Measurements from ENCODE around the gene CSGALNACT2.

CSGALNACT2 gene

GRCh38 chr10:43193496-43194080 is 55.3 kb downstream of the CSGALNACT2 start:
- no peak overlapping the region for H3K9ac ChIP-seq (ENCODE audit: low read length in 5 of 5)
- no peak overlapping the region for H3K27ac ChIP-seq (ENCODE audit: low read depth, low read length)
- H3K4me1 ChIP-seq (ENCODE audit: control insufficient read depth in 5 of 5, insufficient read depth in 5 of 5, low read length in 5 of 5) = peaks cover 4 to 13% (median 10%) of the 10 kb centered on the region in 5 donors
- no peak overlapping the region for H3K4me3 ChIP-seq (ENCODE audit: low read depth in 1 of 5, low read length in 5 of 5)
- H3K9me3 ChIP-seq (ENCODE audit: control insufficient read depth in 5 of 5, low read length in 5 of 5) = no peaks in the 10 kb centered on the region
- H3K36me3 ChIP-seq (ENCODE audit: control insufficient read depth in 5 of 5, insufficient read depth in 5 of 5, low read length in 5 of 5) = peaks cover 0 to 4% (median 0%) of the 10 kb centered on the region in 5 donors
- H3K27me3 ChIP-seq (ENCODE audit: control insufficient read depth in 5 of 5, insufficient read depth in 4 of 5, low read length in 5 of 5) = no peaks in the 10 kb centered on the region

- no peaks in the 10 kb centered on the region for H3K9me3 ChIP-seq (ENCODE audit: control insufficient read depth in 5 of 5, low read length in 5 of 5)
- peaks cover 0 to 4% (median 0%) of the 10 kb centered on the region in 5 donors for H3K36me3 ChIP-seq (ENCODE audit: control insufficient read depth in 5 of 5, insufficient read depth in 5 of 5, low read length in 5 of 5)
- H3K27me3 ChIP-seq (ENCODE audit: control insufficient read depth in 5 of 5, insufficient read depth in 4 of 5, low read length in 5 of 5) = no peaks in the 10 kb centered on the region
- H3K4me1 ChIP-seq (ENCODE audit: control insufficient read depth in 5 of 5, insufficient read depth in 5 of 5, low read length in 5 of 5) = peaks cover 4 to 13% (median 10%) of the 10 kb centered on the region in 5 donors
- H3K27ac ChIP-seq (ENCODE audit: low read depth, low read length) = no peak overlapping the region
- no peak overlapping the region for H3K9ac ChIP-seq (ENCODE audit: low read length in 5 of 5)
- no peak overlapping the region for H3K4me3 ChIP-seq (ENCODE audit: low read depth in 1 of 5, low read length in 5 of 5)
Measured at GRCh38 chr10:43194266-43194665, 56.0 kb downstream of the CSGALNACT2 start.

GRCh38 chr10:43194859-43195258 is 56.6 kb downstream of the CSGALNACT2 start:
- Histone ChIP-seq H3K4me3 (ENCODE audit: low read depth in 1 of 5, low read length in 5 of 5) (no peak overlapping the region), H3K27me3 (ENCODE audit: control insufficient read depth in 5 of 5, insufficient read depth in 4 of 5, low read length in 5 of 5) (peaks cover 0 to under 1% (median 0%) of the 10 kb centered on the region in 5 donors), H3K36me3 (ENCODE audit: control insufficient read depth in 5 of 5, insufficient read depth in 5 of 5, low read length in 5 of 5) (peaks cover 0 to 4% (median 0%) of the 10 kb centered on the region in 5 donors), H3K9ac (ENCODE audit: low read length in 5 of 5) (no peak overlapping the region), H3K27ac (ENCODE audit: low read depth, low read length) (no peak overlapping the region), H3K9me3 (ENCODE audit: control insufficient read depth in 5 of 5, low read length in 5 of 5) (no peaks in the 10 kb centered on the region), H3K4me1 (ENCODE audit: control insufficient read depth in 5 of 5, insufficient read depth in 5 of 5, low read length in 5 of 5) (peaks cover 4 to 13% (median 10%) of the 10 kb centered on the region in 5 donors)

GRCh38 chr10:43195557-43195956 is 57.3 kb downstream of the CSGALNACT2 start:
- Histone ChIP-seq H3K27ac (ENCODE audit: low read depth, low read length) (no peak overlapping the region), H3K9me3 (ENCODE audit: control insufficient read depth in 5 of 5, low read length in 5 of 5) (no peaks in the 10 kb centered on the region), H3K36me3 (ENCODE audit: control insufficient read depth in 5 of 5, insufficient read depth in 5 of 5, low read length in 5 of 5) (peaks cover 0 to 4% (median 0%) of the 10 kb centered on the region in 5 donors), H3K27me3 (ENCODE audit: control insufficient read depth in 5 of 5, insufficient read depth in 4 of 5, low read length in 5 of 5) (peaks cover 0 to 3% (median 0%) of the 10 kb centered on the region in 5 donors), H3K9ac (ENCODE audit: low read length in 5 of 5) (no peak overlapping the region), H3K4me3 (ENCODE audit: low read depth in 1 of 5, low read length in 5 of 5) (no peak overlapping the region), H3K4me1 (ENCODE audit: control insufficient read depth in 5 of 5, insufficient read depth in 5 of 5, low read length in 5 of 5) (peaks cover 4 to 13% (median 10%) of the 10 kb centered on the region in 5 donors)

- peaks cover 0 to 4% (median 0%) of the 10 kb centered on the region in 5 donors for H3K36me3 ChIP-seq (ENCODE audit: control insufficient read depth in 5 of 5, insufficient read depth in 5 of 5, low read length in 5 of 5)
Measured at GRCh38 chr10:43196131-43196980, 58.1 kb downstream of the CSGALNACT2 start.

GRCh38 chr10:43196981-43197833 is 59.0 kb downstream of the CSGALNACT2 start:
- Histone ChIP-seq H3K27me3 (ENCODE audit: control insufficient read depth in 5 of 5, insufficient read depth in 4 of 5, low read length in 5 of 5) (peaks cover 0 to 6% (median 0%) of the 10 kb centered on the region in 5 donors), H3K27ac (ENCODE audit: low read depth, low read length) (no peak overlapping the region), H3K4me1 (ENCODE audit: control insufficient read depth in 5 of 5, insufficient read depth in 5 of 5, low read length in 5 of 5) (peaks cover 4 to 20% (median 16%) of the 10 kb centered on the region in 5 donors), H3K4me3 (ENCODE audit: low read depth in 1 of 5, low read length in 5 of 5) (no peak overlapping the region), H3K36me3 (ENCODE audit: control insufficient read depth in 5 of 5, insufficient read depth in 5 of 5, low read length in 5 of 5) (peaks cover 0 to 4% (median 0%) of the 10 kb centered on the region in 5 donors), H3K9me3 (ENCODE audit: control insufficient read depth in 5 of 5, low read length in 5 of 5) (no peaks in the 10 kb centered on the region), H3K9ac (ENCODE audit: low read length in 5 of 5) (no peak overlapping the region)

More at GRCh38 chr10:43196131-43196980, 58.1 kb downstream of the CSGALNACT2 start:
- no peak overlapping the region for H3K9ac ChIP-seq (ENCODE audit: low read length in 5 of 5)
- H3K4me1 ChIP-seq (ENCODE audit: control insufficient read depth in 5 of 5, insufficient read depth in 5 of 5, low read length in 5 of 5) = peaks cover 4 to 13% (median 10%) of the 10 kb centered on the region in 5 donors
- H3K27ac ChIP-seq (ENCODE audit: low read depth, low read length) = no peak overlapping the region
- H3K9me3 ChIP-seq (ENCODE audit: control insufficient read depth in 5 of 5, low read length in 5 of 5) = no peaks in the 10 kb centered on the region
- no peak overlapping the region for H3K4me3 ChIP-seq (ENCODE audit: low read depth in 1 of 5, low read length in 5 of 5)
- peaks cover 0 to 6% (median 0%) of the 10 kb centered on the region in 5 donors for H3K27me3 ChIP-seq (ENCODE audit: control insufficient read depth in 5 of 5, insufficient read depth in 4 of 5, low read length in 5 of 5)

- H3K36me3 ChIP-seq (ENCODE audit: control insufficient read depth in 5 of 5, insufficient read depth in 5 of 5, low read length in 5 of 5) = peaks cover 0 to 1% (median 0%) of the 10 kb centered on the region in 5 donors
- H3K9ac ChIP-seq (ENCODE audit: low read length in 5 of 5) = no peak overlapping the region
- no peaks in the 10 kb centered on the region for H3K9me3 ChIP-seq (ENCODE audit: control insufficient read depth in 5 of 5, low read length in 5 of 5)
- peaks cover 0 to 6% (median 0%) of the 10 kb centered on the region in 5 donors for H3K27me3 ChIP-seq (ENCODE audit: control insufficient read depth in 5 of 5, insufficient read depth in 4 of 5, low read length in 5 of 5)
- peaks cover 4 to 24% (median 18%) of the 10 kb centered on the region in 5 donors for H3K4me1 ChIP-seq (ENCODE audit: control insufficient read depth in 5 of 5, insufficient read depth in 5 of 5, low read length in 5 of 5)
- H3K4me3 ChIP-seq (ENCODE audit: low read depth in 1 of 5, low read length in 5 of 5) = no peak overlapping the region
- H3K27ac ChIP-seq (ENCODE audit: low read depth, low read length) = no peak overlapping the region
Measured at GRCh38 chr10:43197834-43198681, 59.8 kb downstream of the CSGALNACT2 start.

GRCh38 chr10:43198682-43199005 is 60.4 kb downstream of the CSGALNACT2 start:
- Histone ChIP-seq H3K27me3 (ENCODE audit: control insufficient read depth in 5 of 5, insufficient read depth in 4 of 5, low read length in 5 of 5) (peaks cover 0 to 6% (median 0%) of the 10 kb centered on the region in 5 donors), H3K9me3 (ENCODE audit: control insufficient read depth in 5 of 5, low read length in 5 of 5) (no peaks in the 10 kb centered on the region), H3K4me3 (ENCODE audit: low read depth in 1 of 5, low read length in 5 of 5) (no peak overlapping the region), H3K36me3 (ENCODE audit: control insufficient read depth in 5 of 5, insufficient read depth in 5 of 5, low read length in 5 of 5) (no peaks in the 10 kb centered on the region), H3K27ac (ENCODE audit: low read depth, low read length) (no peak overlapping the region), H3K4me1 (ENCODE audit: control insufficient read depth in 5 of 5, insufficient read depth in 5 of 5, low read length in 5 of 5) (peaks cover 4 to 24% (median 18%) of the 10 kb centered on the region in 5 donors), H3K9ac (ENCODE audit: low read length in 5 of 5) (no peak overlapping the region)

- H3K9me3 ChIP-seq (ENCODE audit: control insufficient read depth in 5 of 5, low read length in 5 of 5) = no peaks in the 10 kb centered on the region
- H3K36me3 ChIP-seq (ENCODE audit: control insufficient read depth in 5 of 5, insufficient read depth in 5 of 5, low read length in 5 of 5) = no peaks in the 10 kb centered on the region
- peaks cover 0 to 6% (median 0%) of the 10 kb centered on the region in 5 donors for H3K27me3 ChIP-seq (ENCODE audit: control insufficient read depth in 5 of 5, insufficient read depth in 4 of 5, low read length in 5 of 5)
- H3K4me3 ChIP-seq (ENCODE audit: low read depth in 1 of 5, low read length in 5 of 5) = no peak overlapping the region
- peaks cover 3 to 21% (median 14%) of the 10 kb centered on the region in 5 donors for H3K4me1 ChIP-seq (ENCODE audit: control insufficient read depth in 5 of 5, insufficient read depth in 5 of 5, low read length in 5 of 5)
- H3K27ac ChIP-seq (ENCODE audit: low read depth, low read length) = no peak overlapping the region
- no peak overlapping the region for H3K9ac ChIP-seq (ENCODE audit: low read length in 5 of 5)
Measured at GRCh38 chr10:43199088-43199683, 60.9 kb downstream of the CSGALNACT2 start.

All from subcutaneous abdominal adipose tissue (tissue), 5 donors.